Measurements from ENCODE around the gene GAGE10. TPM values are rescaled to one million over a fixed set of nuclear protein-coding genes. Genes with fewer than 3 reads are reported as not detected.

The GAGE10 gene
- total and polyA plus RNA-seq, 2 of the 8 experiments (the other 6 are each of a cell fraction or from before 2014, with no cell fraction given), result not detected

DNA sequence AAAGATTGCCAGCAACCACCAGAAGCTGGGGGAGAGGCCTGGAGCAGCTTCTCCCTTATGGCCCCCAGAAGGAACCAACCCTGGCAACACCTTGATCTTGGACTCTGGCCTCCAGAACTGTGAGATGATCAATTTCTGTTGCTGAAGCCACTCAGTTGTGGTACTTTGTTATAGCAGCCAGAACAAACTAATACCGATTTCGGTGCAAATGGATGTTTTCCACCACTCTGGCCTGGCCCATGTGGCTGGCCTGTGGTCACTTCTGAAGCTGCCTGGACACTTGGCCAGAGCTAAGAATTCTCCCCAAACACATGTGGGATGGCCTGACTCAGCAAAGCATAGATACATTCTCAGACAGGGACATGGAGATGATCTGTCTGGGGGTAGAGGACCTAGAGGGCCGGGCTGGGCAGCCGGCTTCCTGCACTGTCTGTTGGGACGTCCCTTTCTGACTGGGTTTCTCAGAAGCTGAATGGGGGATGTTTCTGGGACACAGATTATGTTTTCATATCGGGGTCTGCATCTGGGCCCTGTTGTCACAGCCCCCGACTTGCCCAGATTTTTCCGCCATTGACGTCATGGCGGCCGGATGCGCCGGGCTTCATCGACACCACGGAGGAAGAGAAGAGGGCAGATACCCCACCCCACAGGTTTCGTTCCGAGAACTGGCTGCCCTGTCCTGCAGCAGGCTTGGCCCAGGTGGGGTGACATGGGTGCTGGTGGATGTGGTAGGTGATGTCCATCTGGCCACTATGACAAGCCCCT is 43.0 kb upstream of the GAGE10 start:
- Histone ChIP-seq H3K23me2 (ENCODE audit: low read depth, low read length) (no peaks in the 10 kb centered on the region), H3K4me3 (ENCODE audit: extremely low read depth in 1 of 4, insufficient read depth in 2 of 4, low read depth in 3 of 4, low read length in 4 of 4) (no peak overlapping the region), H2BK120ac (replicated peaks; ENCODE audit: low read depth, low read length) (no peak overlapping the region), H4K8ac (ENCODE audit: extremely low read depth, insufficient read depth, low read length) (no peak overlapping the region), H2BK12ac (ENCODE audit: low read depth, low read length) (no peak overlapping the region), H4K5ac (ENCODE audit: insufficient read length, low read depth, low read length) (no peak overlapping the region), H2AFZ (ENCODE audit: low read length) (no peak overlapping the region), H3K14ac (ENCODE audit: insufficient read length) (no peak overlapping the region), H3K9me3 (ENCODE audit: insufficient read depth in 2 of 2, low read depth in 1 of 2, low read length in 1 of 2) (no peaks in the 10 kb centered on the region), H2AK5ac (ENCODE audit: low read depth, low read length) (no peak overlapping the region), H3K23ac (ENCODE audit: insufficient read length) (no peak overlapping the region), H3K79me2 (ENCODE audit: control insufficient read depth in 1 of 2, insufficient read depth in 2 of 2, low read length in 2 of 2) (no peaks in the 10 kb centered on the region), H4K20me1 (replicated peaks in 1 of 2; ENCODE audit: control insufficient read depth in 1 of 2, insufficient read depth in 2 of 2, low read length in 2 of 2) (no peaks in the 10 kb centered on the region), H3K4ac (replicated peaks; ENCODE audit: insufficient read length, low read depth, low read length) (no peak overlapping the region), H2BK20ac (ENCODE audit: low read length) (no peak overlapping the region), H3K4me2 (ENCODE audit: insufficient read depth in 1 of 2, low read depth in 2 of 2, low read length in 2 of 2) (no peak overlapping the region), H3K18ac (ENCODE audit: extremely low read depth, low read length) (no peak overlapping the region), H3K56ac (replicated peaks; ENCODE audit: insufficient read length, low read depth, low read length) (no peak overlapping the region), H3K27ac (ENCODE audit: low read depth, low read length) (no peak overlapping the region), H2BK5ac (ENCODE audit: low read depth, low read length) (no peak overlapping the region), H3K36me3 (ENCODE audit: control insufficient read depth in 2 of 4, insufficient read depth in 4 of 4, low read length in 3 of 4) (no peaks in the 10 kb centered on the region), H3K9ac (replicated peaks in 1 of 4; ENCODE audit: extremely low read depth in 1 of 4, low read depth in 3 of 4, low read length in 3 of 4) (no peak overlapping the region), H4K91ac (replicated peaks; ENCODE audit: insufficient read length, low read length) (no peak overlapping the region), H3K4me1 (replicated peaks in 1 of 4; ENCODE audit: control insufficient read depth in 3 of 4, insufficient read depth in 4 of 4, low read length in 3 of 4) (no peaks in the 10 kb centered on the region), H3K27me3 (replicated peaks in 1 of 4; ENCODE audit: control insufficient read depth in 3 of 4, extremely low read depth in 1 of 4, insufficient read depth in 3 of 4, low read length in 3 of 4) (no peaks in the 10 kb centered on the region), H2BK15ac (ENCODE audit: low read length) (no peak overlapping the region), H3K79me1 (ENCODE audit: low read depth, low read length) (no peaks in the 10 kb centered on the region)
- 95% methylated on average over 8 of the region's 17 CpGs; no CpG with 5 or more reads in 1 of the 2 experiments for WGBS, 2 experiments (ENCODE audit: extremely low coverage in 1 of 2, insufficient coverage in 1 of 2, insufficient read length in 1 of 2, insufficient replicate concordance in 2 of 2, low coverage in 1 of 2, low lambda C conversion rate in 2 of 2, missing lambda C conversion rate in 1 of 2)
- TF ChIP-seq FOSL1 (IDR thresholded peaks at IDR 0.05; ENCODE audit: insufficient read depth, low read depth, low read length), result no peak
- no peak for TF ChIP-seq RNF2 (IDR thresholded peaks at IDR 0.05; ENCODE audit: borderline replicate concordance, low read depth, low read length, missing control alignments, poor library complexity, severe bottlenecking)
- POLR2A ChIA-PET (ENCODE audit: partially characterized antibody), result interaction anchor here (0.9 to 1.2 kb wide), 3 partner anchors 11 to 26 kb away, joined by 3 to 4 read pairs (median 3); no protein-coding TSS in a partner anchor
- DNase-seq (ENCODE audit: low read depth in 1 of 2, low spot score in 2 of 2) (no peak), FAIRE-seq (no peak)
- CTCF ChIA-PET (ENCODE audit: partially characterized antibody), result interaction anchor here (0.8 to 2.2 kb wide), 2 partner anchors 67 to 68 kb away, joined by 4 to 6 read pairs; no protein-coding TSS in a partner anchor

All from H1 (cell line).